Lung (tissue), 16 donors: ENCODE measurements around the gene ZBTB49. TPM values are rescaled to one million over a fixed set of nuclear protein-coding genes. Genes with fewer than 3 reads are reported as not detected.

ENCODE experiments used
- ATAC-seq: fragments of 200-7000 bp; cut with Tn5 transposase; one replicate; pipeline ENCODE4 v1.9.1; 2020; ENCODE audit warnings: moderate number of reproducible peaks; ENCODE audit not compliant: insufficient read depth, low FRiP score
- DNase-seq, 3 donors: peaks; one replicate each; pipeline ENCODE4 v3.0.0-alpha.2; 2013 to 2017
- H3K27ac ChIP-seq, 2 donors: one replicate each; pipeline ENCODE4 v1.5.1; 2013; ENCODE audit warnings: mild to moderate bottlenecking in 2 of 2, moderate library complexity in 2 of 2, control low read depth in 1 of 2, inconsistent platforms in 1 of 2, low read depth in 1 of 2, low read length in 1 of 2
- H3K27me3 ChIP-seq, 3 donors: one replicate each; pipeline ENCODE4 v1.5.1; 2013; ENCODE audit warnings: low read length in 2 of 3; ENCODE audit not compliant: control insufficient read depth in 3 of 3, insufficient read depth in 3 of 3
- H3K36me3 ChIP-seq, 4 donors: one replicate each; pipeline ENCODE4 v1.5.1; 2013; ENCODE audit warnings: low read length in 4 of 4, mild to moderate bottlenecking in 1 of 4, moderate library complexity in 1 of 4; ENCODE audit not compliant: control insufficient read depth in 4 of 4, insufficient read depth in 4 of 4
- H3K4me1 ChIP-seq, 5 donors: one replicate each; pipeline ENCODE4 v1.5.1; 2013; ENCODE audit warnings: low read length in 5 of 5, mild to moderate bottlenecking in 2 of 5, moderate library complexity in 1 of 5; ENCODE audit not compliant: control insufficient read depth in 5 of 5, insufficient read depth in 5 of 5
- H3K4me3 ChIP-seq: one replicate; pipeline ENCODE4 v1.5.1; 2013; ENCODE audit warnings: mild to moderate bottlenecking, control low read depth, moderate library complexity
- H3K9ac ChIP-seq, 2 donors: one replicate each; pipeline ENCODE4 v1.5.1; 2013; ENCODE audit warnings: low read length in 2 of 2, control low read depth in 1 of 2; ENCODE audit not compliant: insufficient read depth in 1 of 2
- H3K9me3 ChIP-seq, 4 donors: one replicate each; pipeline ENCODE4 v1.5.1; 2013; ENCODE audit warnings: low read length in 3 of 4, mild to moderate bottlenecking in 1 of 4, moderate library complexity in 1 of 4; ENCODE audit not compliant: control insufficient read depth in 4 of 4, insufficient read depth in 3 of 4
- CTCF ChIP-seq: IDR thresholded peaks from 2 replicates; pipeline ENCODE4 v1.5.1; 2012; ENCODE audit warnings: mild to moderate bottlenecking; ENCODE audit errors: control extremely low read depth, extremely low read depth
- WGBS, 2 donors: extraction: QIAGEN DNeasy Blood & Tissue Kit; methylation state at CpG; one replicate each; pipeline ENCODE4 v1.1.7; 2013; 5-methylcytosine and 5-hydroxymethylcytosine counted together
- long read RNA-seq, 5 donors: transcript quantifications; one replicate each; lab custom pipeline, GENCODE V29; 2026
- polyA plus RNA-seq, 2 donors: library from polyadenylated mRNA; stranded (reverse); fragments of 200-250 nt; gene quantifications; one replicate each; pipeline ENCODE4 v1.2.1, GENCODE V29; 2013
- total RNA-seq, 2 donors: library from RNA; depleted of rRNA in 1 of 2; stranded (reverse); fragments of >200 nt in 1 of 2; gene quantifications; one replicate each; pipeline ENCODE4 v1.2.1, GENCODE V29; 2014 to 2021
- donor health status: control.
- donor health status: control.
- donor health status: Bipolar disorder and iron deficiency.
- donor health status: healthy.
- donor health status: DM: yes; HTN: yes; CAD: no.

Gene ZBTB49
- total RNA-seq (1 to 10 TPM; 4.8 to 9.0 TPM), polyA plus RNA-seq (1 to 10 TPM; 1.8 to 3.5 TPM)
- long read RNA-seq, donor 1, partial matches to known transcripts = 7 of 8 reads
- long read RNA-seq, donor 1, other reads (novel, unspliced or antisense) = 0 of 8 reads
- long read RNA-seq, donor 2 = 0 reads
- long read RNA-seq, donor 3 = 0 reads
- long read RNA-seq, donor 4 = 0 reads
- long read RNA-seq, donor 5 = 0 reads

- peak within 1 kb of the TSS; percentile 71 to 76 for H3K9ac ChIP-seq
- peak; percentile 92 to 95 (median 93) for DNase-seq
- peak within 1 kb of the TSS; percentile 96 for H3K4me3 ChIP-seq
- peak within 1 kb of the TSS; percentile 35 to 84 for H3K27ac ChIP-seq
- H3K4me1 ChIP-seq = peaks cover 8 to 18% (median 14%) of the 10 kb centered on the region in 5 donors
- no peaks in the 10 kb centered on the region for H3K27me3 ChIP-seq
- peak; percentile 98 for ATAC-seq
- 0 to 1% methylated on average over 76 to 77 of the region's 77 CpGs for WGBS, 2 donors
- no peak for TF ChIP-seq CTCF
- H3K9me3 ChIP-seq = no peaks in the 10 kb centered on the region
- H3K36me3 ChIP-seq = peaks cover 0 to 8% (median 1%) of the 10 kb centered on the region in 4 donors
These were observed at the start of gene ZBTB49, which contains the start of gene LYAR for GRCh38 chr4:4289941-4290850. TSS of gene ZBTB49 (plus strand) at chr4:4290251. CDS start at chr4:4299946, 9,695 bp downstream. TSS of gene LYAR (minus strand) at chr4:4290154. CDS start at chr4:4283742, 6,412 bp downstream.

- Histone ChIP-seq H3K36me3 (peaks cover 15 to 27% (median 25%) of the 10 kb centered on the region in 4 donors), H3K4me3 (no peak overlapping the region), H3K9me3 (no peaks in the 10 kb centered on the region), H3K27me3 (no peaks in the 10 kb centered on the region), H3K27ac (no peak overlapping the region), H3K9ac (no peak overlapping the region), H3K4me1 (peaks cover 4 to 15% (median 6%) of the 10 kb centered on the region in 5 donors)
- TF ChIP-seq CTCF = no peak
- no peak for DNase-seq
- no peak for ATAC-seq
- 94 to 100% methylated on average over 1 of the region's 1 CpG for WGBS, 2 donors
These were observed 44.9 kb upstream of the ZBTB49 start for GRCh38 chr4:4245172-4245571.

- DNase-seq (peak in 1 of 3 donors; percentile 45), ATAC-seq (no peak)
- Histone ChIP-seq H3K36me3 (peaks cover 13 to 19% (median 16%) of the 10 kb centered on the region in 4 donors), H3K4me1 (peaks cover 4 to 15% (median 6%) of the 10 kb centered on the region in 5 donors), H3K27me3 (no peaks in the 10 kb centered on the region), H3K27ac (peak overlapping the region; percentile 97 to 99), H3K9me3 (no peaks in the 10 kb centered on the region), H3K9ac (peak overlapping the region; percentile 85), H3K4me3 (peak overlapping the region; percentile 93)
- WGBS, 2 donors = 0 to 1% methylated on average over 12 of the region's 12 CpGs
- TF ChIP-seq CTCF = no peak
These were observed 42.4 kb upstream of the ZBTB49 start for GRCh38 chr4:4247696-4248028.
